HG03575 (cell line): ENCODE measurements around the gene PIGX.

Experiments used
- ATAC-seq: cut with Tn5 transposase; IDR thresholded peaks from one replicate; pipeline ENCODE4 v1.9.1; 2021; ENCODE audit not compliant: unreplicated experiment, insufficient number of reproducible peaks, low FRiP score; ENCODE audit errors: extremely low read depth

Gene PIGX

DNA sequence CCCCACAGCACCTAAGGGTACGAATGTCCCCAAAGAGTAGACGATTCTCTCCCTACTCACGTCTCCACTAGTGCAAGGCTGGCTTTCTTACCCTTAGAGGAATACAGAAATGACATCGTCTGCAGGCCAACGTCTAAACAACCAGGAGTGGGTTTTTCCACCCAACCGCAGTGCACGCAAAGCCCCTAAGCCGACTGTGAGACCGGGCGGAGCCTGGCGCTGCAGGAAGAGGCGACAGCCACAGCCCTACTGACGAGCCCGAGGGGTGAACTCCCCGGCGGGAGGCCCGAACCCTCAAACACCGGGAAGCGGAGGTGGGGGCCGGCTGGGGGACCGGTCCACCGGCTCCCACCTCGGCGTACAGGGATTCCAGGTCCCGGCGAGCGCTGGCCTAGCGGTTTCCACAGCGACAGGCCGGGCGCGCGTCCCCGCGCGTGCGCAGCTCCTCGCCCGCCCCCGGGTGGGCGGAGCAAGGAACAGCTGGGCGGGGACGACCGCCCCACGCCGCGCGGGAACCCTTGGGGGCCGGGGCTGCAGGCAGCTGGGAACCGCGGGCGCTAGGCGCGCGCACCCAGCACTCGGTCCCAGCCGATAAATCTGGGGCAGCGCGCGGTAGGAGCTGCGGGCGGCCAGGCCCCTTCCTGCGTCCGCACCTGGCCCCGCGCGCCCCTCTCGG is at the start of gene PIGX, which contains the start of gene CEP19:
TSS of gene PIGX (plus strand) at position 540 of the 676 bp plus-strand sequence.
TSS of gene CEP19 (minus strand) at position 413 of the 676 bp plus-strand sequence. CDS start 3,593 bp downstream, outside the sequence.
- no peak for ATAC-seq

DNA sequence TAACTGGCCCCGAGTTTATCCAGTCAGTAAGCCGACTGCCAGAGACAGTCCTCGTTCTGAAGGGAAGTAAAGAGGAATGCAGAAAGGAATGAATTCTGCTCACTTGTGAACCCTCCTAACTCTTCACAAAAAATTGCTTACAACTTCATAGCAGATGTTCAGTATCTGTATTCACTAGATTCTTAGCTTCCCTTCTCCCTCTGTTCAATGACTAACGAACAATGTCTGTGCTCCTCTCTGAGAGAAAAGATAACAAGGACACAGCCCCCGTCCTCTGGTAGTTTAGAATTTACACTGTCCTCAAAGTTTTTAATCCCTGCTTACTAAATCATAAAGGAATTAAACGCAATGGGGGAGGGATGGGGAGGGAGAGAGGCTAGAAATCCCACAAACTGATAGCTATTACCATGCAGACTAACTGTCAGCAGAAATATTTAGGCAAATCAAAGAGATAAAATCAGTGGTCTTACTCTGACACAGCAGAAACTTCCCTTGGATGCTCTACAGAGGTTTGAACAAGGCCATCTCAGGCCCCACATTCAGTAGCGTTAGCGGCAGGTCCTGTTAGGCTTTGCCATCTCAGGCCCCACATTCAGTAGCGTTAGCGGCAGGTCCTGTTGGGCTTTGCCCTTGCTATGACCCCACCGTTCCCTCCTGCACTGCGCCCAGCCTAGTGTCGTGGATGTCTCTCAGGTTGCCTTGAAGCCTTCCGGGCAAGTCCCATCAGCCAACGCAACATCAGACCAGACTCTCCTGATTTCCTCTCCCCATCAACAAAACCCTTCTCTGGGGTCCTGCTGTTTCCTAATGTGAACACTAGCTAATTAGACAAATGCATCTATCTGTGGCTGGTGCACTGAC is 49.2 kb upstream of the PIGX start:
- ATAC-seq = no peak

DNA sequence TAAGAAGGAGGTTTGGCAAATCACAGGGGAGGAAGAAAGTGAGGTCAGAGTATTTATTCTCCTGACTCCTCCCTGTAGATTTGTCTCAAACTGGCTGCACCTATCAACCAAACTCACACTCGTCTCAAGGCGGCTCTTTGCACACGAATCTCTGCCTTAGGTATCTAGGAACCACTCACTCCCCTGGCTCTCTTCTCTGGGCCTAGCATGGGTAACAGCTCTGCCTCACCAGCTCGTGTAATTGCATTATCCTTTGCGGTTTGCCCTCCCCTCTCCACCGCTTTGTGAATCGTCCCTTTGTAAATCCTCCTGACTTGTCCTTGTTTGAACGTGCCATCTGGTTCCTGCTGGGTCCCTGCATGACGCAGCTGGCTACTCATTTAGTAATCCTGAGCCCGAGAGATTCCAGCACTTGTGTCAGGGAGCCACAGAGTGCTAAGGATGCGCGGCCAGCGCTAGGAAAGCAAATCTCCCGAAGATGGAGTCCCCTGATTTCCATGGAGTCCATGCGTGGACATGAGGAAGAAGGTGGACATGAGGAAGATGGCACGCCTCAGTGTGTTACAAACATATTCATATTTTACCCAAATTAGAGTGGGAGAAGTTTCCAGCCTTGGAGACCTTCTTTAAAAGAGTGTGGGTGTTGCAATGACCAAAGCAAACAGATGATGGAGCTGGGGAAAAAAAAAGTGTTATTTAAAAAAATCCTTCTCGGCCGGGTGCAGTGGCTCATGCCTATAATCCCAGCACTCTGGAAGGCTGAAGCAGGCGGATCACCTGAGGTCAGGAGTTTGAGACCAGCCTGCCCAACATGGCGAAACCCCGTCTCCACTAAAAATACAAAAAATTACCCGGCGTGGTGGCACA is 45.9 kb upstream of the PIGX start:
- ATAC-seq = no peak

DNA sequence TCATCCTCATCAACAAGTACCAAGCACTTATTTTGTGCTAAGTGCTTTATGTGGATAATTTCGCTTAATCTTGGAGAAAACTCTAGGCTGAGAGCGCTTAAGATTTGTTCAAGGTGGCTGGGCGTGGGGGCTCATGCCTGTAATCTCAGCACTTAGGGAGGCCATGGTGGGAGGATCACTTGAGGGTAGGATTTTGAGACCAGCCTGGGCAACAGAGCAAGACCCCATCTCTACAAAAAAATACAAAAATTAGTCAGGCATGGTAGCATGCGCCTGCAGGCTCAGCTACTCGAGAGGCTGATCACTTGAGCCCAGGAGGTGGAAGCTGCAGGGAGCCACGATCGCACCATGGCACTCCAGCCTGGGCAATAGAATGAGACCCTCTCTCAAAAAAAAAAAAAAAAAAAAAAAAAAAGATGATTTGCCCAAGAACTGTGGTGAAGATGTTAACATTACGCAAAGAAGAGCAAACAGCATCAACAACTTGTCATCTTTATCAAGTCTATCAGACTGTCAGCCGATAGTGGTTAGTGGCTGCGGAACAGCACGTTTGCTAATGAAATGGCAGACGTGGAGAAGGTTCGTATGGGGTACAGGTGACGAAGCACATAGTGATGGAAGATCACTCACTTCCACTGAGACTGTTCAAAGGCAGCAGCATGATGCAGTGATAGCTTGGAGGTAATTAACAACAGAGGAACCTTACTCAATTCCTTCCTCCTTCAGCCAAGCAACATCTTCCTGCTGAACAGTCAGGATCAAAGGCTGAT is 44.9 kb upstream of the PIGX start:
- no peak for ATAC-seq

DNA sequence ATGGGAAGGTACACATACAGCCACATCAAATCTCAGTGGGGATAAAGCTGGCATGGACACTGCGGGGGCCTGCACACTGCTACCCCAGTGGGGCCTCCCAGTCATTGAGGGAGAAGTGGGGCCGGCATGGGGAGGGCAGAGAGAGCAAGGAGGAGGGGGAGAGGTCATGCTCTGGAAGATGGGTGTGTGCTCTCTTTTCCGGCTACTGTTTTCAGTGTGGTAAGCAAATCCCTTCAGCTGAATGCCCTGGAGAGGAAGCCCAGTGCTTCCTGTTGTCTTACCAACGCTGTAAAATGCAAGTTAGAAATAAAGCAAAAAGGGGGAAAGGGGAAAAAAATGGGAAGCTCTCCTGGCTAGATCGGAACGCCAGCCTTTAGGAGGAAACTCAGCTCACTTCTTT is 41.8 kb upstream of the PIGX start:
- ATAC-seq = no peak

DNA sequence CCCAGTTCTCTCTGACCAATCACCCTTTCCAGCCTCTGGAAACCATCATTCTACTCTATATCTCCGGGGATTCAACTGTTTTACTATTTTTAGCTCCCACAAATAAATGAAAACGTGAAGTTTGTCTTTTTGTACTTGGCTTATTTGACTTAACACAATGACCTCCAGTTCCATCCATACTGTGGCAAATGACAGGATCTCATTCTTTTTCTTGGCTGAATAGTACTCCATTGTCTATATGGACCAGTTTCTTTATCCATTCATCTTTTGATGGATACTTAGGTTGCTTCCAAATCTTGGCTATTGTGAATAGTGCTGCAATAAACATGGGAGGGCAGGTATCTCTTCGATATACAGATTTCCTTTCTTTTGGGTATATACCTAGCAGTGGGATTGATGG is 38.5 kb upstream of the PIGX start:
- ATAC-seq = no peak

DNA sequence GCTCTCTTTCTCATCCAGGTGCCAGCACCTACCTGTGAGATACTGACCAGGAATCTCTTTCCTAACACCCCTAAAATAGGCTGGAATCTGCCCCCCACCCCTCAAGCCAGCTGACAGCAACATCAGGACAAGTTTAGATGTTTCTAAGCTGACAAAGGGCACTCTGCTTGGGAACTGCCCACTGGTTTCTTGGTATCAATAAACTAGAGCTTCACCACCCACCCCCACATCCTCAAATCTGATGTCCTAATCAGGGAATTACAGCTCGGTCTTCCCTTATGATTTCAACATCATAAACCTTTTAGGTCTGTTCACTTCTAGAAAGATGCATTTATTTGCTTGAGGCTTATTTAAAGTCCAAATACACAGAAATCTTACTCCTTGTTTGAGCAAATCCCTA is 34.8 kb upstream of the PIGX start:
- no peak for ATAC-seq

DNA sequence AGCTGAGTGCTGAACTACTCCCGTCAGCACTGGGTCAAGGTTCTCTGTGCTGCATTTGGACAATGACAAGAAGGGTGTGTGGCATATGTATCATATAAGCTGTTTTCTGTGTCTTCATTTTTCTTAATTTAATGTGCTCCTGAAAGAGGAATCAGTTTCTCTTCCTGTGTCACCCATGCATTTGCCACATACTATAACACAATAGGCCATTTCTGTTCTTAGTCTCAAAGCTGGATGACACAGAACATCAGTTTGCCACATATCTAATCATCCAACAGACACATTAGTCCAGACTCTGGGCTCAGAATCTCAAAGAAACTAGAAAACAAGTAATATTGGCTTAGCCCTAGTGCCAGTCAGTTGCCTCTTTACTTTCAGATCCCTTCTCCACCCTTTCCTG is 34.2 kb upstream of the PIGX start:
- ATAC-seq = no peak

DNA sequence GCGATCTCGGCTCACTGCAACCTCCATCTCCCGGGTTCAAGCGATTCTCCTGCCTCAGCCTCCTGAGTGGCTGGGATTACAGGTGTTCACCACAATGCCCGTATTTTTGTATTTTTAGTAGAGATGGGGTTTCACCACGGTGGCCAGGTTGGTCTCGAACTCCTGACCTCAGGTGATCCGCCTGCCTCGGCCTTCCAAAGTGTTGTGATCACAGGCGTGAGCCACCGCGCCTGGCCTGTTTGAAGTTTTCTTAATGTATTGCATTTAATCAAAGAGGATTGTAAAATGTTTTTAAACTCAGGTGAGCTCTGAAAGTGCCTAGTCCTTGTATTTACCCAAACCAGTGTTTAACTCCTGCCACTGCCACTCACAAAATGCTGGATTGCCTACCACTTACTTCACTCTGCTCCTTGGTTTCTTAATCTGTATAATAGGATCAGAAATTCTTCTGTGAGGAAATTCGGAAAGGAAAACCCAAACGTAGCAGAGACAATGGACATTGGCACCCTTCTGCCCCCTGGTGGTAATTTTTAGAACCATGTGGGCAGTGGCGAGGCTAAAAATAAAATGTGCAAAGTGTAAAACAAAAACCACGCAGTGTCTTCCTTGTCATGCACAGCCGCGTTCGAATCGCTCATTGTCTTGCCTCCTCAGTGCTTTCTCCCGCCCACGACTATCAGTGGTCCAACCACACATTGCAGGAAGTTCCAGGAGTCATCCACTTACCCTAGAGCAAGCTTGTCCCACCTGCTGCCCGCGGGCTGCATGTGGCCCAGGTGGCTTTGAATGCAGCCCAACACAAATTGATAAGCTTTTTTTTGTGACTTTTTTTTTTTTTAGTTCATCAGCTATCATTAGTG is 27.4 kb upstream of the PIGX start:
- ATAC-seq = no peak

DNA sequence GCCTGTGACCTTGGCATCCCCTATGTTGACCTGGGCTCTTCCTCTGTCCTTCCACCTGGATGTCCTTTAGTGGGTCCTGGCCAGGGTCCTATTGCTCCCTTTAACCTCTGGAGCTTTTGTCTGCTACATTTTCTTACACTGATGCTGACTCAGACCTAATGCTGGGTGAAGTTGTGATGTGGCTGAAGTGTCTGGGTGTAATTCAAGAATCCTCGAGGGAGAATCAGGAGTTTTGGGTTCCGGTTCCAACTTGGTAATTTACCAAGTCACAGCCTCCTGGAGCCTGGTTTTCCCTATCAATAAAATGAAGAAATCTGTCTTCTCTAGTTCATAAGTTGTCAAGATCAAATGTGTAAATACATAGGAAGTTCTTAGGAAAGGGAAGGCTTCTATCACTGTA is 25.7 kb upstream of the PIGX start:
- ATAC-seq = no peak

DNA sequence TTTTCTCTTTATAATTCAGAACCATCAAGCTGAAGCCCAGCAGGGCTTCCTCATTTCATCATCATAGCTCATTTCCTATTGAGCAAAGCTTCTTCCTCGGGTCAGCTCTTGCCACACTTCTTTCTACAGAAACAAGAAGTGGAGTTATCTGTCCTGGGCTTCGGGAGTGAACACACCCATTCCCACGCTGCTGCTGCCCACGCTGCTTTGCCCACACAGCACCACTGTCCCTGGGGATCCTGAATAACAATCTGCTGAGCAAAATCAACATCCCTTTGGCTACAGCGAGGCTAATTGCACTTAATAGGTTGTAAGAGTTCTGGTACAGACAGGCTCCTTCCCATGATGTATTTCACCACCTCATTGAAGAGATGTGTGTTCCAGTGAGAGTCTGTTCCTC is 23.8 kb upstream of the PIGX start:
- no peak for ATAC-seq

DNA sequence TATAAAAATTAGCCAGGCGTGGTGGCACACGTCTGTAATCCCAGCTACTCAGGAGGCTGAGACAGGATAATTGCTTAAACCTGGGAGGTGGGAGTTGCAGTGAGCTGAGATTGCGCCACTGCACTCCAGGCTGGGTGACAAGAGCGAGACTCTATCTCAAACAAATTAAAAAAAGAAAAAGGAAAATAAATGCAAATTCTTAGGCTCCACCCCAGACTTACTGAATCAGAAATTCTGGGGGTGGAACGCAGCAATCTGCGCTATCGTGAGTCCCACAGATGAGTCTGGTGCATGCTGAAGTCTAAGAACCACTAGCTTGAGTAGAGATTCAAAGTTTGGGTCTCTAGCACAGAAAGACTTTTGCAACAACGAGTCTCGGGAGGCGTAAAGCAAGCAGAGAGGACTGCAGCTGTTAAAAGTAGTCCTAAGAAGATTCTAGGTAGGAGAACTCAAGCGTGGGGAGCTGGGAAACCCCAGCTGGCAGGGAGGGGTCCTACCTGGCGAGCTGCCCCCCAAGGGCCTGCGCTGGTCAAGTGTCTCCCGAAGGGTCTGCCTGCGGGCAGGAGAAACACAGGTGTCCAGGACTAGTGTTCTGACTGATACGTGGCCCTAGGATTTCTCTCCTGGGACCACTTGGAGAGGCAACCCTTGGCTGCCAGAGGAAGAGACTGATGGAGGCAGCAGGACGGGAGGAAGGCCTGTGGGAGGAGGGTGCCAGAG is 22.1 kb upstream of the PIGX start:
- no peak for ATAC-seq

DNA sequence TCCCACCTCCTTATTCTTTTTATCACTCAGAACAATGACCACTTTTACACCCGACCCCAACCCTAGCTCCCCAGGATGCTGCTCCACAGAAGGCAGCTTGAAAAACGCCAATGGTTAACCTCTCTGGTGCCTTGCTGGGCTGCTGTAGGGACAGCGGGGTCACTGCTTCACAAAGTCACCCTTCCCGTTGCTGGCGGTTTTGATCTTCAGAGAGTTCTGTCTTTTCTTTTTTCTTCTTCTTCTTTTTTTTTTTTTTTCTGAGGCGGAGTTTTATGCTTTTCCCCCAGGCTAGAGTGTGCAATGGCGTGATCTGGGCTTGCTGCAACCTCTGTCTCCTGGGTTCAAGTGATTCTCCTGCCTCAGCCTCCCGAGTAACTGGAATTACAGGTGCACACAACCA is 20.8 kb upstream of the PIGX start:
- no peak for ATAC-seq

DNA sequence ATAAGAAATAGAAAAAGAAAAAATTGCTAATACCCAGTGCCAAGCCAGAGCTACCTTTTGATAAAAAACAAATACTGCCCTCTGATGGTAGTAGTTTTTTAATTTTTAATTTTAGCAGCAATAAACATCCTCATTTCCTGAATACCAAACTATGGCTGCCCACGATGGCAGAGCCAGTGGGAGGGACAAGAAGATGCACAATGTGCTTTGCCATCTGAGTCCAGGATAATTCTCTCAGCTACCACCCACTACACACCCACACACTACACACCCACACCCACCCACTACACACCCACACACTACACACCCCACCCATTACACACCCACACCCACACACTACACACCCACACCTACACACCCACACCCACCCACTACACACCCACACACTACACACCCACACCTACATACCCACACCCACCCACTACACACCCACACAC is 18.0 kb upstream of the PIGX start:
- ATAC-seq = no peak

DNA sequence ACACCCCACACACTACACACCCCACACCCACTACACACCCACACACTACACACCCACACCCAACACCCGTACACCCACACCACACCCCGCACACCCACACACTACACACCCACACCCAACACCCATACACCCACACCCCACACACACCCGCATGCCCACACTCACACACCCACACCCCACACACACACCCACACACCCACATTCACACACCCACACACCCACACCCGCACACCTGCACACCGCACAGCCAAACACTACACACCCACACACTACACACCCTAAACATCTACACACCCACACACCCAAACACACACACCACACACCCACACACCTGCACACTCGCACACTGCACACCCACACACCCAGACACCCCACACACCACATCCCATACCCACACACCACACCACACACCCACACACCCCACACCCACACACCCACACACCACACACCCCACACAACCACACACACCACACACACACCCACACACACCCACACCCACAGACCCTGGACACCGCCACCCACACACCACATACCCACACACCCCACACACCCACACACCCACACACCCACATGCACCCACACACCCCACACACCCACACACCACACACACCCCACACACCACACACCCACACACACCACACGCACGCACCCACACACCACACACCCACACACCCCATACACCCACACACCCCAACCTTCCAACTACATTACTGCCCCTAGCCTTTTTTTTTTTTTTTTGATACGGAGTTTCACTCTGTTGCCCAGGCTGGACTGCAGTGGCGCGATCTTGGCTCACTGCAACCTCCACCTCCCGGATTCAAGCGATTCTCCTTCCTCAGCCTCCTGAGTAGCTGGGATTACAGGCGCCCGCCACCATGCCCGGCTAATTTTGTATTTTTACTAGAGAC is 17.0 kb upstream of the PIGX start:
- no peak for ATAC-seq

DNA sequence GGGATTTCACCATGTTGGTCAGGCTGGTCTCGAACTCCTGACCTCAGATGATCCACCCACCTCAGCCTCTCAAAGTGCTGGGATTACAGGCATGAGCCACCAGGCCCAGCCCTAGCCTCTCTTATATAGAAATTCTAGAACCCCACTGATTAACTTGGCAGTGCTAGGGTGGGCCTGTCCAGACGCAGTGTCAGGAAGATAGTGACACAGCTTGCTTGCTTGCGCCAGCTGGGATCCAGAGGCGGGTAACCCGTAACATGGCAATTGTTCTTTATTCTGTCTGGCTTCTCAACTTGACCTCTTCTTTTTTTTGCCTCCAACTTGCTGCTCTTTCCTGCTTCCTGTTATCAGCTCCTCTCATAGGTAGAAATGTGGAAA is 16.3 kb upstream of the PIGX start:
- no peak for ATAC-seq
